Keratinocyte (primary cell): ENCODE results near the gene CST4. TPM values are rescaled to one million over a fixed set of nuclear protein-coding genes. Genes with fewer than 3 reads are reported as not detected.

Experiments used
- DNase-seq: peaks from one replicate; pipeline ENCODE4 v3.0.0-alpha.2; 2011; ENCODE audit warnings: low read depth, missing footprints, low spot score
- FAIRE-seq: peaks from 2 replicates; lab custom pipeline; 2011; peaks lifted over from hg19 to GRCh38; lab: Jason Lieb, UNC
- H2AFZ ChIP-seq: 2 replicates; pipeline ENCODE4 v1.6.0; 2012; ENCODE audit warnings: low read length, control low read depth, inconsistent platforms; ENCODE audit not compliant: control insufficient read depth
- H3K27ac ChIP-seq: 2 replicates; pipeline ENCODE4 v1.5.1; 2011; ENCODE audit warnings: low read length; ENCODE audit not compliant: control insufficient read depth, insufficient read depth
- H3K27me3 ChIP-seq: 3 replicates; pipeline ENCODE4 v1.6.0; 2011; ENCODE audit warnings: low read length; ENCODE audit not compliant: control insufficient read depth, insufficient read depth; ENCODE audit errors: extremely low read depth
- H3K36me3 ChIP-seq, 2 experiments: 2 replicates in 1 of 2; 3 replicates in 1 of 2; pipeline ENCODE4 v1.5.1; 2011; ENCODE audit warnings: low read length in 2 of 2, mild to moderate bottlenecking in 1 of 2; ENCODE audit not compliant: control insufficient read depth in 2 of 2, insufficient read depth in 2 of 2; ENCODE audit errors: extremely low read depth in 1 of 2
- H3K4me1 ChIP-seq: 3 replicates; pipeline ENCODE4 v1.5.1; 2011; ENCODE audit warnings: low read length; ENCODE audit not compliant: control insufficient read depth, insufficient read depth; ENCODE audit errors: extremely low read depth
- H3K4me2 ChIP-seq: 3 replicates; pipeline ENCODE4 v1.6.0; 2011; ENCODE audit warnings: low read depth, low read length; ENCODE audit not compliant: control insufficient read depth, insufficient read depth; ENCODE audit errors: extremely low read depth
- H3K4me3 ChIP-seq, 3 experiments: fragments of 200-600 bp in 1 of 3; sonication (generic) in 1 of 3; 2 replicates in 2 of 3; 3 replicates in 1 of 3; pipeline ENCODE4 v1.5.1; 2011 to 2016; ENCODE audit warnings: low read length in 3 of 3, mild to moderate bottlenecking in 3 of 3, control low read depth in 2 of 3, inconsistent platforms in 1 of 3, low read depth in 1 of 3, mixed read lengths in 1 of 3, mixed run types in 1 of 3, moderate library complexity in 1 of 3; ENCODE audit not compliant: control insufficient read depth in 2 of 3, insufficient read depth in 2 of 3; ENCODE audit errors: extremely low read depth in 1 of 3
- H3K79me2 ChIP-seq: 2 replicates; pipeline ENCODE4 v1.6.0; 2012; ENCODE audit warnings: low read length; ENCODE audit not compliant: control insufficient read depth, insufficient read depth
- H3K9ac ChIP-seq: 3 replicates; pipeline ENCODE4 v1.6.0; 2011; ENCODE audit warnings: low read length; ENCODE audit not compliant: control insufficient read depth, insufficient read depth; ENCODE audit errors: extremely low read depth
- H3K9me1 ChIP-seq: 3 replicates; pipeline ENCODE4 v1.6.0; 2011; ENCODE audit warnings: low read length; ENCODE audit not compliant: control insufficient read depth, insufficient read depth; ENCODE audit errors: extremely low read depth
- H3K9me3 ChIP-seq: 2 replicates; pipeline ENCODE4 v1.5.1; 2012; ENCODE audit warnings: low read depth, low read length; ENCODE audit not compliant: control insufficient read depth
- H4K20me1 ChIP-seq: 3 replicates; pipeline ENCODE4 v1.6.0; 2011; ENCODE audit warnings: low read length; ENCODE audit not compliant: control insufficient read depth, insufficient read depth; ENCODE audit errors: extremely low read depth
- EZH2 ChIP-seq: IDR thresholded peaks from one replicate; pipeline ENCODE4 v1.6.1; 2012; ENCODE audit warnings: inconsistent platforms, mild to moderate bottlenecking, low read length, moderate library complexity
- dilution Hi-C: fragments of 300-500 bp; cut with MboI; formaldehyde crosslinking; loops from one replicate; pipeline ENCODE4 v1.7.0; 2020; ENCODE audit warnings: low sequenced_read_pairs; ENCODE audit not compliant: extremely low pct_ligation_motif_present
- polyA plus RNA-seq, 5 experiments: library from polyadenylated mRNA; depleted of rRNA in 3 of 5; stranded (reverse) in 3 of 5; stranded (forward) in 1 of 5; unstranded in 1 of 5; fragments of >200 nt; gene quantifications; 1 replicate in 1 of 5; 2 replicates in 3 of 5; 3 replicates in 1 of 5; pipeline versions ENCODE4 v1.2.1 to v1.2.3, GENCODE V29; 2011 to 2012; ENCODE audit warnings: missing spikeins in 2 of 5, low read depth in 1 of 5, low replicate concordance in 1 of 5
- TF ChIP-seq, protein P1 (sequence below), 3 experiments: IDR thresholded peaks in 1 of 3; conservative IDR thresholded peaks in 1 of 3; optimal IDR thresholded peaks in 1 of 3; 2 replicates in 2 of 3; 3 replicates in 1 of 3; pipeline versions ENCODE3 to v1.5.1; 2011; ENCODE audit warnings: low read length in 3 of 3, mild to moderate bottlenecking in 3 of 3, moderate library complexity in 2 of 3, control low read depth in 1 of 3, inconsistent platforms in 1 of 3; ENCODE audit not compliant: insufficient read depth in 2 of 3; ENCODE audit errors: extremely low read depth in 1 of 3

The CST4 gene
- polyA plus RNA-seq, 1 donor (not counting 4 experiments of a cell fraction or from before 2014, with no cell fraction given) = not detected

DNA sequence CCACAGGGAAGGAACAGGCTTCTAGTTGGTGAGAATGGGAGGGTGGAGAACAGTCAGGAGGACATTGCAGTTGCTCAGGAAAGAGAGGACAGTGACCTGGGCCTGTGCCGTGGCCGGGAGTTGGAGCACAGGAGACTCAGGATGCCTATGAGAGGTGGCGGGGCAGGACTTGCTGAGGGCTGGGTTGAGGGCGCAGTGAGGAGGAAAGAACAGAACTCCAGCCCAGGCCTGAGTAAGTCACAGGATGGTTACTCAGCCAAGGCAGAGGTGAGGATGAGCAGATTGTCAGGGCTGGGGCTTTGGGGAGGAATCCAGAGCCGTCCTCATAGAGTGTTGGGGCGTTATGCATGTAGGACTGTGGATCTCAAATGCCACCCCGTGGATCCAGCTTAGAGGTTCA, 21.2 kb downstream of the CST4 start:
- H3K9me1 ChIP-seq = no peaks in the 10 kb centered on the region
- H3K27ac ChIP-seq = no peak overlapping the region
- H3K4me2 ChIP-seq = no peak overlapping the region
- H3K4me3 ChIP-seq = no peak overlapping the region
- dilution Hi-C loops = no loop called here
- no peaks in the 10 kb centered on the region for H3K4me1 ChIP-seq
- no peaks in the 10 kb centered on the region for H3K36me3 ChIP-seq
- H3K79me2 ChIP-seq = no peaks in the 10 kb centered on the region
- FAIRE-seq (no peak), DNase-seq (no peak)
- no peak overlapping the region for H2AFZ ChIP-seq
- TF ChIP-seq, protein P1, sequence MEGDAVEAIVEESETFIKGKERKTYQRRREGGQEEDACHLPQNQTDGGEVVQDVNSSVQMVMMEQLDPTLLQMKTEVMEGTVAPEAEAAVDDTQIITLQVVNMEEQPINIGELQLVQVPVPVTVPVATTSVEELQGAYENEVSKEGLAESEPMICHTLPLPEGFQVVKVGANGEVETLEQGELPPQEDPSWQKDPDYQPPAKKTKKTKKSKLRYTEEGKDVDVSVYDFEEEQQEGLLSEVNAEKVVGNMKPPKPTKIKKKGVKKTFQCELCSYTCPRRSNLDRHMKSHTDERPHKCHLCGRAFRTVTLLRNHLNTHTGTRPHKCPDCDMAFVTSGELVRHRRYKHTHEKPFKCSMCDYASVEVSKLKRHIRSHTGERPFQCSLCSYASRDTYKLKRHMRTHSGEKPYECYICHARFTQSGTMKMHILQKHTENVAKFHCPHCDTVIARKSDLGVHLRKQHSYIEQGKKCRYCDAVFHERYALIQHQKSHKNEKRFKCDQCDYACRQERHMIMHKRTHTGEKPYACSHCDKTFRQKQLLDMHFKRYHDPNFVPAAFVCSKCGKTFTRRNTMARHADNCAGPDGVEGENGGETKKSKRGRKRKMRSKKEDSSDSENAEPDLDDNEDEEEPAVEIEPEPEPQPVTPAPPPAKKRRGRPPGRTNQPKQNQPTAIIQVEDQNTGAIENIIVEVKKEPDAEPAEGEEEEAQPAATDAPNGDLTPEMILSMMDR (optimal IDR thresholded peaks at IDR 0.05 in 1 of 3, IDR thresholded peaks at IDR 0.05 in 1 of 3, conservative IDR thresholded peaks at IDR 0.05 in 1 of 3; ENCODE audit: extremely low read depth in 1 of 3, insufficient read depth in 2 of 3, low read length in 3 of 3) = no peak
- TF ChIP-seq EZH2 = no peak
- no peak overlapping the region for H3K9ac ChIP-seq
- no peaks in the 10 kb centered on the region for H3K27me3 ChIP-seq
- H4K20me1 ChIP-seq = no peaks in the 10 kb centered on the region
- no peaks in the 10 kb centered on the region for H3K9me3 ChIP-seq

DNA sequence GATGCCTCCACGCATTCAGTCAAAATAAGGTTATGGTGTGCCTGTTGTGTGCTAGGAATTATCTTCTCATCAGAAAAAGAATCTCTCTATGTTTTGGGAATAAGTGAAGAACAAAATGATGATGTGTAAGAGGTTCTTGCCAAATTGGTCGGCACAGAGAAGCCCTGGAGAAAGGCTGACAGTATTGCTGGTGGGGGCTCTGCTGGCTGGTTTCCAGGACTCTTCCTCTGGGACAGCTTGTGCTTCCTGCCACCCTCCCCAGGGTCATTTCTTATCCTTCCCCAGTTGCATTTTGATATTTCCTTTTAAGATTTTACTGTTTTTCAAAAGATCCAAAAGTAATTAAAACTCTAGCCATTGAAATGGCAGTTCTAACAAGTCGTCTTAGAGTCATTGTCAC, 22.1 kb downstream of the CST4 start:
- no peaks in the 10 kb centered on the region for H3K79me2 ChIP-seq
- no peak overlapping the region for H3K9ac ChIP-seq
- H3K9me3 ChIP-seq = no peaks in the 10 kb centered on the region
- H3K27ac ChIP-seq = no peak overlapping the region
- FAIRE-seq (no peak), DNase-seq (no peak)
- H3K27me3 ChIP-seq = no peaks in the 10 kb centered on the region
- H3K4me3 ChIP-seq = no peak overlapping the region
- dilution Hi-C loops = no loop called here
- no peak overlapping the region for H3K4me2 ChIP-seq
- H3K4me1 ChIP-seq = no peaks in the 10 kb centered on the region
- no peaks in the 10 kb centered on the region for H4K20me1 ChIP-seq
- H3K9me1 ChIP-seq = no peaks in the 10 kb centered on the region
- H3K36me3 ChIP-seq = no peaks in the 10 kb centered on the region
- no peak for TF ChIP-seq EZH2
- no peak overlapping the region for H2AFZ ChIP-seq

DNA sequence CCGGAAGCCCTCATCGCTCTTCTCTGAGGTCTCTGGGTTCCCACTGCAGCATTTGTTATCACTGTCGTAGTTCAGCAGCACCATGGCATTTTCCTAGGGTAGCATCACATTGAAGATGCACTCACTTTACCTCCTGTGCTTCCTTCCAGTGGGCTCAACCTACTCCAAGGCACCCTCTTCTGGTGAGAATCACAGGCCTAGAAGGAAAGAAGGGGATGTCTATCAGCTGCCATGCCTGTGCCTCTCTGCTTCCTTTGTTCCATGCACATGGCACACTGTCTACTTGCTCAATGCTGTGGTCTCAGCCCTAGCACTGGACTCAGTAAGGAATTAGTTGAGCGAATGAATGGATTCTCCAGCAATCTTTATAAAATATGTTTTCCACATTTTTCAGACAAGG, 22.6 kb downstream of the CST4 start:
- no peaks in the 10 kb centered on the region for H3K9me1 ChIP-seq
- no peaks in the 10 kb centered on the region for H4K20me1 ChIP-seq
- no peaks in the 10 kb centered on the region for H3K36me3 ChIP-seq
- no peaks in the 10 kb centered on the region for H3K27me3 ChIP-seq
- H2AFZ ChIP-seq = no peak overlapping the region
- no peaks in the 10 kb centered on the region for H3K9me3 ChIP-seq
- no peak overlapping the region for H3K27ac ChIP-seq
- H3K4me3 ChIP-seq = no peak overlapping the region
- FAIRE-seq = no peak
- no peak for DNase-seq
- dilution Hi-C loops = no loop called here
- no peaks in the 10 kb centered on the region for H3K79me2 ChIP-seq
- H3K4me1 ChIP-seq = no peaks in the 10 kb centered on the region
- no peak overlapping the region for H3K9ac ChIP-seq
- TF ChIP-seq, protein P1 (optimal IDR thresholded peaks at IDR 0.05 in 1 of 3, IDR thresholded peaks at IDR 0.05 in 1 of 3, conservative IDR thresholded peaks at IDR 0.05 in 1 of 3; ENCODE audit: extremely low read depth in 1 of 3, insufficient read depth in 2 of 3, low read length in 3 of 3) = peak in 1 of 3 experiments; percentile 28
- TF ChIP-seq EZH2 = no peak
- no peak overlapping the region for H3K4me2 ChIP-seq
